NCI-H2171 (cell line): ENCODE results near the gene CDADC1.

Source experiments
- DNase-seq: peaks from one replicate; lab custom pipeline; 2025; lab: John Stamatoyannopoulos, UW

Gene CDADC1

DNA sequence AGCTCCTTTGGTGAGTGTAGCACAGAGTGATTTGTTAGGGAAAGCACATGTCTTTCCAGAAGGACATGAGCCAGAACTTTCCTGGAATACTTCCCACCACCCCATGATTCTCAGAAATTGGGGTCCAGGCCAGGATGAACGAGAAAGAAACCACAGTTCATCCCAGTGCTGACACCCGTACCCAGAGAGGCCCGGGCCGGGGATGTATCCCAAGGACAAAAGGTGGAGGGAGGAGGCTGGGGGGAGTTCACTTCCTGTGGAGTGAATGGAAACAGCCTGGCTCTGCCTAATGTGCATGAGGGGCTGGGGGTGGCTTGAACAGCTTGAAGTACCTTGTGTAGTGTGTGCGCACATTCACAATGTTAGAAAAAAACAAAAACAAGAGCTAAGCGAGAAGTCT is 47.5 kb downstream of the CDADC1 start:
- DNase-seq = no peak

DNA sequence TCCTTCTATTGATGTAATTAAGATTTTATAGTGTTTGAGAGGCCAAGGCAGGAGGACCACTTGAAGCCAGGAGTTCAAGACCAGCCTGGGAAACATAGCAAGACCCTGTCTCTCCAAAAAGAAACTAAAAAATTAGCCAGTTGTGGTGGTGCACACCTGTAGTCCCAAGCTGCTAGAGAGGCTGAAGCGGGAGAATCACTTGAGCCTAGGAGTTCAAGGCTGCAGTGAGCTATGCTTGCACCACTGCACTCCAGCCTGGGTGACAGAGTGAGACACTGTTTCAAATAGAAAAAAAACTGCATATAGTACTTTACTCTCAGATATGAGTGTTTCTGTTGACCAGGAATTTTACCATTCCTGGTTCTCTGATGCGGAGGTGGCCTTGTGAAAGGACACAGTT is 48.9 kb downstream of the CDADC1 start:
- DNase-seq = no peak

DNA sequence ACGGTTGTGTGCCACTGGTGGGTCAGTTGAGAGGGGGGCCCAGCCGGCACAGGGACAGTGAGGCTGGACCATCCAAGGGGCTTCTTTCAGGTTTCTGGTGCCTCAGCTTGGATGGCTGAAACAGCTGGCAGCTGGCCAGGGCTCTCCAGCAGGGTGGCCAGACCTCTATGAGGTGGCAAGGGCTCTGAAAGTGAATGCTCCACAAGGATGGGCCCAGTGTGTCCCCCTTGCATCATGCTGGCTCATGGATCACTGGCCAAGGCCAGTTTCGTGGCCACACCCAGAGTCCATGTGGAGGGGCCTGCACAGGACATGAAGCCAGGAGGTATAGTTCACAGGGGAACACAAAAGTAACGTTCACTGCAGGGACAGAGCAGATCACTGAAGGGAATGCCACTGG is 49.6 kb downstream of the CDADC1 start:
- no peak for DNase-seq

DNA sequence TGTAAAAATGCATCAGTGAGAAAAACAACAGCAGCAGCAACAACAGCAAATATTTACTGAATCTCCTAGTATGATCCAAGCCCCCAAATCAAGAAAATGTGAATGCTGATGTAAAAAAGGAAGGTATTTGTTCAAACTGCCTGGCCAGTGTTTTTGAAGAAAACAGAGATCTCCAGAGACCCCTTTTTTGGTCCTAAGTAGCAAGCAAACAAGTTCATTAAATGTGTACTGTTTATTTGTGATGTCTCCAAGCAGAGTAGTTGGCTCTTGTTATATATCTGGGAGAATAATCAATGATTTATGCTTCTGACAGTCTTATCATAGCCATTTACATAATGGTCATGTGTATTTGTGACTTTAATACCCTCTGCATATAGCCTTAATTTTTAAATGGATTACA is 50.7 kb downstream of the CDADC1 start:
- no peak for DNase-seq

DNA sequence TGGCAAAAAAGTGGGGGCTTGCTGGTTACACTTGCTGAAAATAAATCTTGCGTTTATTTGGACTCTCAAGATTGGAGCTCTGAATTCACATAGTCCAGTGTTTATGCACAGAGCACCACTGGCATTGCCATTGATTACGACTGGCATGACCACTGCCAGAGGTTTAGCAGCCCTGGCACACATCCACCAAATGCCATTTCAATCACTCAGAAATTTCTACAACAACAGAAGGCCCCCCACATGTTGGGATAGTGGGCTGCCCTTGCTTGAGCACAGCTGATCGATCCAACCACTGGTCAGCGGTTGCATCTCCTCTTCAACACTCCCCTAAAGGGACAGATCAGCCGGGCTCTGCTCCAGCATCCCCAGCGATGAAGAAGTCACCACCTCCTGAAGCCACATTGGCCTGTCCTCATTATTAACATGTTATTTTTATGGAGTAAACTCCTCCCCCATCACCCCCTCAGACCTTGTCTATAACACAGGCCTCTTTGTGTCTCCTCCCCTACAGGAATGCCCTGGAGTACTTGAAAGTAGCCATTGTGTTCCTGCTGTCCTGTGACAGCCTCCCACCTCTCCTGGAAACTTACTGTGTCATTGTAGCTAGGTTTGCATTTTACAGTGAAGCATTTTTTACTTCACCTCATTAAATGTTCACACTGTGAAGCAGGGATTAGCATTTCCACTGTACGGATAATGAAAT is 51.3 kb downstream of the CDADC1 start:
- DNase-seq = no peak

DNA sequence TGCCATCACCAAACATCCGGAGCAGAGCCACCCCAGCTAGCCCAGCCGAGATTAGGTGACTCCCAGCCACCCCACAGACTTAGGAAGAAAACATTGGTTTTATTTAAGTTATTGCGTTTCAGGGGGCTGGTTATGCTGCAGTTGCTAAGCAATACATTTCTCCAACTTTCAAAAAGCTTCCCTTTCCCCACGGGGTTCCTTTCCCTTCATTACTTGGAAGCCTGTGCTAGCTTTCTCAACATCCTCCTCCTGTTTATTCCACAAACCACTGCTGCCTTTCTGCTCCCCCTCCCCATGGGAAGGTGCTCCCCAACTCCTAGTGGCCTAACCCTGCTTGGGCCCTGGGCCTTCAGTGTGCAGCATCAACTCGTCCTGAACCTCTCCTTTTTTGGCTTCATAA is 52.6 kb downstream of the CDADC1 start:
- DNase-seq = no peak

DNA sequence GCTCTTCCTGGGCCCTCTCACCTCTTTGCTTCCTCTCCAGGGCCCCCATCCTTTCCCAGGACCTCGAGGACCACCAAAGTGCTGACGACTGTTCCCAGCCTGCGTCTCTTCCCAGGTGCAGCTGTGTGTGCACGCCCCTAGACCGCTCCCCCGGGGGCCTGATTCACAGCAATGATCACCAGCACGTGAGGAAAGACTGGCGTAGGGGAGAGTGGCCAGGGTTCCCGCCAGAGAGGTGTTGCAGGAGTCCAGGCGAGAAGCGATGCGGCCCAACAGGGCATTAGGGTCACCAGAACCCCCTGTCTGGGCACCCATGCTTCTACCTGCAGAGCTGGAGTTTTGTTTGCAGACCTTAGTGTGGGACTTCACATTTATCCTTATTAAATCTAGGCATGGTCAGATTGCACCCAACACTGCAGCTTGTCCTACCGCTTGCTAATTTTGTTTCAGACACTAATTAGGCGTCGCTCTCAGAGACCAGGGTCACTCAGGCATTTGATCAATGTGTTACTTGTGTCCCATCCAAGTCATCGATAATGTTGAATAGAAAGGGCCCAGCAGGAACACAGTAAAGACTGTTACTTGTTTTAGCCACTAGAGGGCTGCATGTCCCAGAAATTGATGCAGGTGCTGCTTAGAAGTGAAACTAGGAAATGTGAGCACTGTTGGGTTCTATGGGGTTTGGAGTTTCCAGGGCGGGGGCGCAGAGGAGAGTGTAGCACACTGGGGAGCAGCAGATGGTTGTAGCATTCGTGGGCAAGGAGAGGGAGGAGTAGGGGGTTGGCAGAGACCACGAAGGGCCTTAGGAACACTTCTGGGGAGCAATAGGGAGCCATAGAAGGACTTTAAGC is 53.2 kb downstream of the CDADC1 start:
- peak; percentile 35 for DNase-seq

DNA sequence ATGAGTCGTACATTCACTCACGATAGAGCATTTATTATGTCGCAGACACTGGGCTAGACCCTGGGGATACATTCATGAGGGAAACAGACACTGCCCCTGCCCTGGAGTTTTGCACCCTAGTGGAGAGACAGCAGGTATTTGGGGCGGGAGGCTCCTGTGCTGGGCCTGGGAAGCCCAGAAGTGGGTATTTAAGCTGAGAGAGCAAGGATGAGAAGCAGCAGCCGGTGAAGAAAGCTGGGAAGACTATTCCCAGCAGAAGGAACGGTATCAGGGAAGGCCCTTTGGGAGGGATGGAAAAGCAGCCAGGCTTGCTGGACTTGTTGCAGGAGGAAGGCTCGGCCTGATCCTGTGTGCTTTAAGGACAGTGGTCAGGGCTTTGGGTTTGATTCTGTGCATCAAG is 54.5 kb downstream of the CDADC1 start:
- DNase-seq = no peak

DNA sequence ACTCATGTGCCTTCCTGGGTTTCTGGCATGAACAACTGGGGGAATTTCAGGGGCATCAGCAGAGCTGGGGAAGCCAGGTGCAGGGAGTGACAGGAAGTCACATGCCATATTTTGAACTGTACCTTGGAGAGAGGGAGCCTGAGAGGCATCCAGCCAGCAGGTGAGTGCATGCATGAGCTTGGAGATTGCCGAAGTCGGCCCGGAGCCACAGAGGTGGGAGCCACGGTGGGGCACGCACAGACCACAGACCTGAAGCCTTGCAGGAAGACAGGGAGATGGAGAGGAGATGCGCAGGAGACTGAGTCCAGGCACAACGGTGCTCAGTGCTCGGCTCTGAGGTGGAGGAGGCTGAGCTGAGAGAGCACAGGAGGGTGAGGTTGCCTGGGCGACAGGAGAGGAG is 55.1 kb downstream of the CDADC1 start:
- DNase-seq = no peak

DNA sequence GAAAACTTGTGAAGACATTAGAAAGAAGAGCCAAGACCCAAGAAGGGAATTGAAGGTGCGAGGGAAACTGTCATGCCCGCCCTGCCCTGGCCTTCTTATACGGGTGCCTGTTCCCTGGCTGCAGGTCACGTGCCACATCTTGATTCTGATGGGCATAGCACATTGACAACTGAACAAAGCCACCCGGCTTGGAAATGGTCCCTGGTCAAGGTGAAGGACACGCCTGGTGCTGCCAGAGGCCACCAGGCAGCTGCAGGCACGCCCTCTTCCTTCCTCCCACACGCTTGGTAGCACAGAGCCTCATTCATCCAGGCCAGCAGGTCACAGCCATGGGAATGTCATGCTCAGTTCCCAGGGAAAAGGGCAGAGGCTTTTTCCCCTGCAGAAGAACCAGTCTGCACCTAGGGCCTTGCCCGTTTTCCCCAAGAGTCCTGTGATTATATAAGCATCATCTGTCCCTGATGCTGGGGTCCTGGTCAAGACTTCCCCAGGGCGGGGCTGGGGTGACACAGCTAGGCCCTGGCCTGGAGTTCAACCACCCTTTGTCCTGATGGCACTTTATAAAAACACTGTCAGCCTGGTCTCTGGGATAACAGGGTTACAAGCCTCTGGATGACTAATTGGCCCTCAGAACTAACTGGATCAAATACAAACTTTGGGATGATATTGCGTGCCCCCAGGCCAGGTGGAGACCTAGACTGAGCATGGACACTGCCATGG is 56.0 kb downstream of the CDADC1 start:
- no peak for DNase-seq

DNA sequence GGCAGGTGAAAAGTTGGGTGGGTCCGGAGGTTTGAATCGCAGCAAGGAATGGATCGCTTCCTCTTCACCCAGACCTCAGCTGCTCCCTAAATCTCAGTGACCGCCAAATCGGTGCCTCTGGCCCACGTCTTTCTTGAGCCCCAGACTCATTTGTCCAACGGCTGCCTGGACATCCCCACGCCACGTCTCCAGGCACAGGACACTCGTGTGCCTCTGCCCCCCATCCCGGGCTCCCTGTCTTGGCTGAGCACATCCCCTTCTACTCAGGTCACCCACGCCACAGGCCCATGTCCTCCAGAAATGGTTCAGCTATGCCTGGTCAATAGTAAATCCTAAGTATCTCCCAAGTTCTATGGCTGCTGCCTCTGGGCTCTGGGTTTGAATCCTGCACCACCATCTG is 56.6 kb downstream of the CDADC1 start:
- DNase-seq = no peak

DNA sequence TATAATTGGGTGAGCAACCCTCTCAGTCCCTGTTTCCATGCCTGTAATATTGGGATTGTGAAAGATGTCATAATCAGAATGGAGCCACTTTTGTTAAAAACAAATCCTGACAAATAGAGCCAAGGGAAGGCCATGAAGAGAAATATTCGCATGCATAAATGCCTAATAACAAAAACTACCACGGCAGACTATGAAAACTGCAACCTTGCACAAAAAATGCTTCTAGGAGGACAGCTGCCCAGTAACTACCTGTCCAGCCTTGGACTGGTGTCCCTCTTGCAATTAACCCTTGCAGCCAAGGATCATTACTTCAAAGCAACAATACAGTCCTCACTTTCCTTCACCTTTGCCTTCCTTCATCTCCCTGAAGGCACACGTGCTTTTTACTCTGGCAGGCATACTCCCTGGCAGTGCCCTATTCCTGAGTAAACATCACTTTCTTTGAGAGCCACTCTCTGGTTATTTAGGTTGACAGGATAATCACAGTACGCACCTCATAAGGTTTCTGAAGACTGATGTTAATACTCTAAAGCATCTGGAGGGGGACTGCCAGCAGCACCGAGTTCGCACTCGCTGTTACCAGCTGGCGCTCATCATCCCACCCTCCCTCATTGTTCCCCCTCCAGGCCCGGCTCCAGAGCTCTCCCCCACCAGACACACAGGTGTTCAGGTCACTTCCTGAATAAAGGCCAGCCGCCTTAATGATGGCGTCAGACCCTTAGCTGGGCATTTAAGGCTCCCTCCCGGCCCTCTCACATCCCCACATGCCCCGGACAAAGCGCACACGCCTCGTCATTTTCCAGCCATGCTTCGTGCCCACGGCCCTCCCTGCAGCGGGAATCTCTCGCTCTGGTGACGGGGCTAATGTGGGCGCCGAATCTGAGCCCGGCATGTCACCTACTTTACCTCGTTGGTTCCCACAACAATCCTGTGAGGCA is 57.3 kb downstream of the CDADC1 start:
- no peak for DNase-seq

DNA sequence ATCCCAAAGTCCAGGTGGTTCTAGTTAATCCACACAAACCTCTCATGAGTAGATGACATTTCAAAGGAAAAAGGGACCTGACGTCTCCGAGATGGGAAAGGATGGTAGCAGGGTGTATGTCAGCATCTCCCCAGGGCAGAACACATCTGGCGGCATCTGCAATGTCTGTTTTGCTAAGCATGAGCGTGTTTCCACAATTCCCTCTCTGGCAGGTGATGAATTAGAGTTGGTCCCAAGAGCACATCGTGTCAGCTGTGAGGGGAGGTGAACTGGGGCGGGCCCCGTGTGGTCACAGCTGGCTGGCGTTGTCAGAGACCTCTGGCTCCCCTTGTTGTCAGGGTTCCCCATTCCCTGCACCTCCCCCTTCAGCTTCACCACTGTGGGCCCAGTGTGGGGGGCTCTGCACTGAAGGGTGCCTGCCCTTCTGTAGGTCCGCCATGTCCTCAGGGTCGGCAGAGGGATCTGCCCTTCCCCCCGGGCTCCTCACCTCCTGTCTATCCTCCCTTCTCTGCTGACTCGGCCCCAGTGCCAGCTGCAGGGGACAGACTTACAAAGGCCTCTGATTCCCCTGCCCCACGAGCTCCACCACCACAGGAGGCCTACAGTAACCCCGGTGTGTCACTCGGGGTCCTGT is 58.2 kb downstream of the CDADC1 start:
- no peak for DNase-seq

DNA sequence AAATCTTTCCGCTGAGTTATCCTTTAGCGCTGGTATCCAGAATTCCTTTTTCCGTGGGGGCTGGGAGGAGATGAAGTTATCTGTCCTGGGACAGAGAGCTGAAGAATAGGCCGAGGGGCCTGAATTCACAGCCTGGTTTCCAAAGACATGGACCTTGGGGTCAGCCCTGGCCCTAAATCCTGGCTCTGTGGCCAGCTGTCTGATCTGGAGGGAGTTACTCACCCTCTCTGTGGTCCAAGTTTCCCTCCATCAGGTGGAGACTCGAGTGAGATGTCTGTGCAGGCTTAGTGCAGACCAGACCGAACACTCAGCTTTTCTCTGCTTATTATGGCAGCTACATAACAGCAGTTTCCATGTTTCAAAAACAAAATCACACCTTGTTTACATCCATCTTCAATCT is 59.6 kb downstream of the CDADC1 start:
- no peak for DNase-seq

DNA sequence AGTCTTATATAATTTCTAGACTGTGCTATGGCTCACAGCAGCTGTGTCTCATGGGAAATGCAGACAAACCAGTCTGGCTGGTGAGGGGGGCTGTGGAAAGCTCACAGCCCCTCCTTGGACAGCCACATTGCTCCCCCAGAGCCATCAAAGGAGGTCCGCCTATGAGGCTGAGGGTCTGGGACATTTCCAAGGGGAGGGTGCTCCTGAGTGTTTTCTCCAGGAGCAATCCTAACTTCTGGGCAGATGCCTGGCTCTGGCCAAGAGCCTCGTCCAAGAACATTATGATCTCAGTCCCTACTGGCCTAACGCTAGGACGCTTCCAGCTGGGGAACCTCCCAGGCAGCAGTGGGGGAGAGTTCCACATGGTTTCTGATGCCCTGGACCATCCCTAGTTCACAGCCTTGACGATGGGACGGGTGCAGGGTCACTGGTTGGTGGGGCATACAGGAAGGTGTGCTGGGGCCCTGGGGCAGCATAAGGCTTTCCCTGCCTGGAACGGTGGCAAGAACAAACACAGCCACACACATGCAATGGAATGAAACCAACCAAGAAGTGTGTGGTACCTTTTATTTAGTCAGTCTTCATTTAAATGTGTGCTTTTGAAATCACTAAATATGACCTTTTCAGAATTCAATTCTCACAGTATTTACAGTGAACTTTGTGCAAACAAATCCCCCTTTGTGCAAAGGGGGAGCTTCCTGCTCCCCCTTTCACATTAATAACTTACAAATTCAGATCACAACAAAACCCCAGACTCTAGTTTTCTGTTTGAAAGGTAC is 60.6 kb downstream of the CDADC1 start:
- no peak for DNase-seq

DNA sequence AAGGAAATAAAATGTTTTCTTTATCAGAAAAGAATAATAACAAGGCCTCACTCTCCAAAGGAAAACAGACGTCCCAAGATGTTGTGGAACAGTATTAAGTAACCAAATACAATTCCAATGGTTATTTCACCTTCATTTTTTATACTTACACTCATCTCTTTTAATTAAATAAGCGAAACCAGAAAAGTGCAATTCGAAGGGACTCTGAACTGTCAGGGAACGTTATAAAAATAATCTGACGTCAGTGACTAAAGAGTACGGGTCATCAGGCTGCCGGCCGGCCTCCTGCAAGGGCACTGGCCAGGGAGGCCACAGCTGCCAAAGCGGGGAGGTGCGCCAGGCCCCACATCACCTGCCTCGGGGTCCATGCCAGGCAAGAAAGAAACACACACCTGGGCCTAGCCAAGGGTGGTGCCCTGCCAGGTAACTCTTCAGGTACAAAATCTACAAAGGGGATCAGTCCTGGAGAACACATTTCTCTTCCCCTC is 61.2 kb downstream of the CDADC1 start:
- no peak for DNase-seq

DNA sequence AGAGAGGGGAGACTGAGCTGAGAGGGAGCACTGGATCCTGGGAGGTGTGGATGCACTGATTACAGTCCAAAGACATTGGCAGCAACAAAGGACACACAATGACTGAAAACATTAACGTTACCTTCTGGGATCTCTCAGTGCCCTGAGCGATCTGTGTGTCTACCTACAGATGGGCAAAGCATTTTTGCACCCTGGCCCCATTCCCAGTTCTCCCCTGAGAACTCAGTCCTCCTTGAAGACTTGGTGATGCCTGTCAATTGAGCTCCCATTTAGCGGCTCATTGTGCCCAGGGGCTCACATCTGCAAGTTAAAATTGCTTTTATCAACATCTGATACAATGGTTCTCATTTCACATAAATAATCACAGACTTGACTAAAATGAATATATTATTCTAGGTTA is 62.5 kb downstream of the CDADC1 start:
- no peak for DNase-seq

DNA sequence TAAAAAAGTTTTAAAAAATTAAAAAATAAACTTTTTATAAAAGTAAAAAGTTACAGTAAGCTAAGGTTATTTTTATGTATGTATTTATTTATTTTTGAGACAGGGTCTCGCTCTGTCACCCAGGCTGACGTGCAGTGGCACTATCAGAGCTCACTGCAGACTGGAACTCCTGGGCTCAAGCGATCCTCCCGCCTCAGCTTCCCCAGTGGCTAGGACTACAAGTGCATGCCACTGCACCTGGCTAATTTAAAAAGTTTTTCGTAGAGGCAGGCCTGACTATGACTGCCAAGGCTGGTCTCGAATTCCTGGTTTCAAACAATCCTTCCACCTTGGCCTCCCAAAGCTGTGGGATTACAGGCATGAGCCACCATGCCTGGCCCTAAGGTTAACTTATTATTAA is 64.1 kb downstream of the CDADC1 start:
- no peak for DNase-seq

DNA sequence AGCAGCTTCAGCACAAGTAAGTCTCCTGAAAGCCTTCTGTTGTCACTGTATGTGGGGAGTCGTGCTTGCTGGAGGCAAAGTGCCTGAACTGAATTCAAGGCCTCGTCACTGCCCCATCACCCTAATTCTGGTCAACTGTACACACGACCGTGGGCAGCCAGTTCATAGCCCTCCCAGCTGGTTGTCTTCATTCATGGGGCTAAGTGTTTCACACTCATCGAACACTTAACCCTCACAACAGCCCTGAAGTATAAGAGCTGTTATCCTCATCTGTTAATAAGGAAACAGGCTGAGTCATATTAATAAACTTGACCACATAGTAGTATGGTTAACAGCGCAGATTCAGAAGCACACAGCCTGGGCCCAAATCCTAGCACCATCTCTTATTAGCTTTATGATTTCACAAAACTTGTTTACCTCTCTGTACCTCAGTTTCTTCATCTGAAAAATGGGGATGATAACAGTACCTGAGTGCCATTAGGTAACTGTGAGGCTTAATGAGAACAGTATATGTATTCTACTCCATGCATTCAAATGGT is 66.7 kb downstream of the CDADC1 start:
- no peak for DNase-seq

DNA sequence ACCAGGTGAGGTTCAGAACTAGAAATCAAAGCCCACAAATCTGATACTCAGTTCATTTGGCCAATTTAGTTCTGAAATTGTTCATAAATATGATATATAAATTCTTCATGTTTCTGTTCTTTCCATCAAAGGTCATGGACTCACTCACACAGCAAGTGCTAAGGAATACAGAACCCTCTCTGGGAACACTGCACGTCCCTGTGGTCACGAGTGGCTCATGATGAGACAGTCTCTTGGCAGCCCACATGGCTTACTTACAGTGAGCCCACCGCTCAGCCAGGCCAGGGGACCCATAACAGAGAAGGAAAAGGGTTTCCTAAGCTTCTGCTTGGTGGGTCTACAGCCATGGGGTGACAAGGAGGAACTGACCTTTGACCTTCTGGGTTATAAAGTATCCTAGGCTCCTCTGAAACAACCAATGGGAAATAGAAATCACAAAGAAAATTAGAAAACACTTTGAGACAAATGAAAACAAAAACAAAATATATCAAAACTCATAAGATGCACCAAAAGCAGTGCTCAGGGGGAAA is 67.4 kb downstream of the CDADC1 start:
- DNase-seq = no peak
